Measurements from ENCODE around the gene VIPR2. TPM values are rescaled to one million over a fixed set of nuclear protein-coding genes. Genes with fewer than 3 reads are reported as not detected.
A peak's percentile ranks its signal among the peaks of the same experiment; 100 is the strongest.

VIPR2 gene
- total RNA-seq, 1 donor from 2014 or later = 0.92 TPM

GRCh38 chr7:159028508-159029401, 115.9 kb downstream of the VIPR2 start:
- DNase-seq (ENCODE audit: low spot score) = no peak
- no peak overlapping the region for H3K27ac ChIP-seq

GRCh38 chr7:159027789-159028507, 116.7 kb downstream of the VIPR2 start:
- no peaks in the 10 kb centered on the region for H3K79me2 ChIP-seq (ENCODE audit: low read depth)
- peak overlapping the region; percentile 56 for H3K4me2 ChIP-seq
- no peaks in the 10 kb centered on the region for H3K36me3 ChIP-seq
- H3F3A ChIP-seq (ENCODE audit: low read depth) = peaks cover 34% of the 10 kb centered on the region
- H3K4me1 ChIP-seq = peaks cover 56% of the 10 kb centered on the region
- no peaks in the 10 kb centered on the region for H4K20me1 ChIP-seq (ENCODE audit: low read depth)
- peaks cover 17% of the 10 kb centered on the region for H3K27me3 Mint-ChIP-seq (ENCODE audit: insufficient read depth, low read depth)
- no peak overlapping the region for H3K9ac ChIP-seq
- H3K27ac Mint-ChIP-seq = peak overlapping the region; percentile 66
- peak overlapping the region; percentile 97 for H3K27ac ChIP-seq
- TF ChIP-seq EZH2phosphoT487 (IDR thresholded peaks at IDR 0.05) = no peak
- TF ChIP-seq EZH2 (IDR thresholded peaks at IDR 0.05) = no peak
- TF ChIP-seq CTCF (IDR thresholded peaks at IDR 0.05) = no peak
- H3K9me3 ChIP-seq (ENCODE audit: low read depth) = no peaks in the 10 kb centered on the region
- peaks cover 59% of the 10 kb centered on the region for H3K4me1 Mint-ChIP-seq
- DNase-seq (ENCODE audit: low spot score) = peak; percentile 39
- no peak overlapping the region for H2AFZ ChIP-seq (replicated peaks)
- no peaks in the 10 kb centered on the region for H3K9me3 Mint-ChIP-seq
- H3K27me3 ChIP-seq = no peaks in the 10 kb centered on the region
- H3K36me3 Mint-ChIP-seq = peaks cover under 1% of the 10 kb centered on the region
- peak overlapping the region; percentile 33 for H3K4me3 Mint-ChIP-seq
- H3K4me3 ChIP-seq = no peak overlapping the region

More at GRCh38 chr7:159028508-159029401, 115.9 kb downstream of the VIPR2 start:
- Histone ChIP-seq H3K9ac (no peak overlapping the region), H3F3A (ENCODE audit: low read depth) (peaks cover 34% of the 10 kb centered on the region), H3K9me3 (ENCODE audit: low read depth) (no peaks in the 10 kb centered on the region), H3K27me3 (no peaks in the 10 kb centered on the region), H4K20me1 (ENCODE audit: low read depth) (no peaks in the 10 kb centered on the region), H2AFZ (replicated peaks) (no peak overlapping the region), H3K4me1 (peaks cover 56% of the 10 kb centered on the region), H3K79me2 (ENCODE audit: low read depth) (no peaks in the 10 kb centered on the region), H3K36me3 (no peaks in the 10 kb centered on the region), H3K4me2 (no peak overlapping the region), H3K4me3 (no peak overlapping the region)
- Mint-ChIP-seq H3K36me3 (no peaks in the 10 kb centered on the region), H3K27me3 (ENCODE audit: insufficient read depth, low read depth) (peaks cover 18% of the 10 kb centered on the region), H3K4me1 (peaks cover 61% of the 10 kb centered on the region), H3K4me3 (no peak overlapping the region), H3K27ac (no peak overlapping the region), H3K9me3 (no peaks in the 10 kb centered on the region)
- TF ChIP-seq CTCF (IDR thresholded peaks at IDR 0.05) (no peak), EZH2phosphoT487 (IDR thresholded peaks at IDR 0.05) (no peak), EZH2 (IDR thresholded peaks at IDR 0.05) (no peak)

GRCh38 chr7:159027056-159027788, 117.4 kb downstream of the VIPR2 start:
- Histone ChIP-seq H3K9ac (no peak overlapping the region), H3K4me1 (peaks cover 56% of the 10 kb centered on the region), H3K4me3 (no peak overlapping the region), H3K79me2 (ENCODE audit: low read depth) (no peaks in the 10 kb centered on the region), H3F3A (ENCODE audit: low read depth) (peaks cover 34% of the 10 kb centered on the region), H2AFZ (replicated peaks) (no peak overlapping the region), H3K27me3 (no peaks in the 10 kb centered on the region), H3K27ac (peak overlapping the region; percentile 97), H3K9me3 (ENCODE audit: low read depth) (no peaks in the 10 kb centered on the region), H4K20me1 (ENCODE audit: low read depth) (no peaks in the 10 kb centered on the region), H3K36me3 (no peaks in the 10 kb centered on the region), H3K4me2 (peak overlapping the region; percentile 56)
- Mint-ChIP-seq H3K4me3 (peak overlapping the region; percentile 65), H3K9me3 (no peaks in the 10 kb centered on the region), H3K27me3 (ENCODE audit: insufficient read depth, low read depth) (peaks cover 14% of the 10 kb centered on the region), H3K36me3 (peaks cover 2% of the 10 kb centered on the region), H3K4me1 (peaks cover 59% of the 10 kb centered on the region), H3K27ac (peak overlapping the region; percentile 97)
- TF ChIP-seq EZH2phosphoT487 (IDR thresholded peaks at IDR 0.05) = no peak
- TF ChIP-seq EZH2 (IDR thresholded peaks at IDR 0.05) = no peak
- no peak for TF ChIP-seq CTCF (IDR thresholded peaks at IDR 0.05)
- peak; percentile 56 for DNase-seq (ENCODE audit: low spot score)
